Measurements from ENCODE around the gene RRN3.
"Not testable (repeated sequence)": the region's sequence is repeated elsewhere in the genome, so short reads cannot be mapped to it uniquely, and the experiment has no call there.

RRN3 gene

DNA sequence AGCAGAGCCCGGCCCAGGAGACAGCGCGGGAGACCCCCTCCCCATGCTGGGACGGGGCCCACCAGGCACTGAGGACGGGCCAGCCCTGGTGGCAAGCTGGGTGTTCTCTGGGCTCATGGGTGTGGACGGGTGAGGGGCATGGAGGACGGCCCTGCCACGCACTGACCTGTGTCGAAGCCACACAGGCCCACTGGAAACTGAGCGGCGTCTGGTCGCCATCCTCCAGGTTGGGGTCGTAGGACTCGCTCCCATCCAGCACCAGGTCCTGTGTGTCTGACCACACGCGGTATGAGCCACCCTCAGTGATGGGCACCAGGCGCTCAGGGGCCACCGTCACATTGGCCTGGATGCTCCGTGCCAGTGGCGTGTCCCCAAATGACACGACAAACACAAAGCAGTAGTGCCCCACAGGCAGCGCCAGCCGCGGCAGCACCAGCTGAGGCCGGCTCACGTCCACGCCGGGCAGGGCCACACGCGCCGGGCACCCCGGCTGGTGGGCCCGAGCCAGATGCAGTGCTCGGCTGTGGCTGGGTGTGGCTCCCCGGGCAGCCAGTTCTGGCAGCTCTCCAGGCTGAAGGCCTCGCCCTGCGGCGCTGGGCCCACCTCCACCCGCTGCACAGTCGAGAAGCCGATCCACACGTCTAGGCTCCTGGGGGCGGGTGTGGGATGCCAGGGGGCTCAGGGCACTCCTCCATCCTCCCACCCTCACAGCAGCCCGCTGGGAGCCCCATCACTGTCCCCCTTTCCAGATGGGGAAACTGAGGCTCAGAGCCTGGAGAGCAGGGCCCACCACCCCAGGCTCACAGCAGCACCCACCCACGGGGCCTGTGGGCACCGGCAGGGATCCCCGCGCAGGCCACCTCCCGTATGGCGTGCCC lies 41.6 kb upstream of the RRN3 start:
- H4K91ac ChIP-seq (ENCODE audit: low read depth, low read length, poor library complexity); H3K4ac ChIP-seq (ENCODE audit: low read length); H3K4me1 ChIP-seq (ENCODE audit: control insufficient read depth in 2 of 2, insufficient read depth in 1 of 2, low read depth in 1 of 2, low read length in 2 of 2); H3K18ac ChIP-seq (ENCODE audit: low read length); H3K9me3 ChIP-seq (replicated peaks in 1 of 2; ENCODE audit: control insufficient read depth in 2 of 2, insufficient read depth in 1 of 2, low read depth in 1 of 2, low read length in 2 of 2); H2BK5ac ChIP-seq (ENCODE audit: low read length); H3K14ac ChIP-seq (ENCODE audit: low read length); H2BK12ac ChIP-seq (ENCODE audit: low read length); H2BK15ac ChIP-seq (ENCODE audit: low read length); H3K4me3 ChIP-seq (ENCODE audit: low read length in 2 of 2); H3K23ac ChIP-seq (ENCODE audit: low read depth, low read length, poor library complexity); H3K36me3 ChIP-seq (replicated peaks in 1 of 2; ENCODE audit: control insufficient read depth in 2 of 2, insufficient read depth in 2 of 2, low read length in 2 of 2); H3K27me3 ChIP-seq (ENCODE audit: control insufficient read depth in 3 of 3, insufficient read depth in 3 of 3, low read depth in 1 of 3, low read length in 3 of 3); H2AK5ac ChIP-seq (ENCODE audit: low read depth, low read length); H2BK120ac ChIP-seq (ENCODE audit: low read depth, low read length); H3K4me2 ChIP-seq (ENCODE audit: insufficient read depth, low read length, poor library complexity, severe bottlenecking); DNase-seq (ENCODE audit: low spot score); H3K9ac ChIP-seq (ENCODE audit: low read depth, low read length, poor library complexity); H3K27ac ChIP-seq (replicated peaks; ENCODE audit: low read length); H3K79me1 ChIP-seq (ENCODE audit: low read depth, low read length); H2AFZ ChIP-seq (ENCODE audit: low read length); H4K8ac ChIP-seq (ENCODE audit: low read depth, low read length): not testable (repeated sequence)
- WGBS, 2 donors (ENCODE audit: extremely low coverage in 2 of 2, insufficient read length in 2 of 2, insufficient replicate concordance in 1 of 2): no CpG with 5 or more reads among the region's 50 CpGs

DNA sequence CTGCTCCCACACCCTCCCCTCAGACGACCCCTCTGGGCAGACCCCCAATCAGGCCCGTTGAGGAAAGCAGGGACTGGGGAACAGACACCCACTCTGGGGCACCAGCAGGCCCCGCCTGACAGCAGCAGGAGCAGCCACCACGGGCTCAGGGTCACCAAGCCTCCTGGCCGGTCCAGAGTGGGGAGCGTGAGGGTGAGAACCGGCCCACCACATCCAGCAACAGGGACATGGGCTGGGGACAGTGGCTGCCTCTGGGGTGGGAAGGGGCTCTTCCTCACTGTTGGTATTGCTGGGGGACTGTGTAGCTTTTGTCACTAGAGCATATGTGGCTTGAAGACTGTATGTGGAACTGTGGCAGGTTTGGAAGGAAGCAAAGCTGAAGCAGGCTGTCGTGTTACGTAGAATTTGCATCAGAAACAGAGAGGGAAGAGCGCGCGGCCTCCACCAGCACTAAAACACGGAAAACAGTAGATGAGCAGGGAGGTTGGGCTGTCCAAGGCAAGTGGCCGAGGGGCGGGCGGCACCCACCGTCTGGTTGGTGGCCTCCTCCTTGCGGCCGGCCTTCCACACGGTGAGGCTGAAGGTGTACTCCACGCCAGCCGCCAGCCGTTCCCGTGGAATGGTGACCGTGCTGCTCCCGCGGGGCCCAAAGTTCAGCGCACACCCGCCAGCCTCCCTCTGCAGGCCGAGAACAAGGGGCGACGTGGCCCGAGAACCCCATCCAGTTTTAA lies 40.8 kb upstream of the RRN3 start:
- not testable (repeated sequence) for H2BK120ac ChIP-seq (ENCODE audit: low read depth, low read length); H3K9me3 ChIP-seq (replicated peaks in 1 of 2; ENCODE audit: control insufficient read depth in 2 of 2, insufficient read depth in 1 of 2, low read depth in 1 of 2, low read length in 2 of 2); H3K4me3 ChIP-seq (ENCODE audit: low read length in 2 of 2); H3K79me1 ChIP-seq (ENCODE audit: low read depth, low read length); H3K4me1 ChIP-seq (ENCODE audit: control insufficient read depth in 2 of 2, insufficient read depth in 1 of 2, low read depth in 1 of 2, low read length in 2 of 2); H2BK15ac ChIP-seq (ENCODE audit: low read length); H3K36me3 ChIP-seq (replicated peaks in 1 of 2; ENCODE audit: control insufficient read depth in 2 of 2, insufficient read depth in 2 of 2, low read length in 2 of 2); H2BK12ac ChIP-seq (ENCODE audit: low read length); H3K18ac ChIP-seq (ENCODE audit: low read length); H3K14ac ChIP-seq (ENCODE audit: low read length); H4K91ac ChIP-seq (ENCODE audit: low read depth, low read length, poor library complexity); H2AFZ ChIP-seq (ENCODE audit: low read length); H3K23ac ChIP-seq (ENCODE audit: low read depth, low read length, poor library complexity); H3K27me3 ChIP-seq (ENCODE audit: control insufficient read depth in 3 of 3, insufficient read depth in 3 of 3, low read depth in 1 of 3, low read length in 3 of 3); H3K9ac ChIP-seq (ENCODE audit: low read depth, low read length, poor library complexity); H3K4me2 ChIP-seq (ENCODE audit: insufficient read depth, low read length, poor library complexity, severe bottlenecking); H2AK5ac ChIP-seq (ENCODE audit: low read depth, low read length); H3K27ac ChIP-seq (replicated peaks; ENCODE audit: low read length); H4K8ac ChIP-seq (ENCODE audit: low read depth, low read length); H3K4ac ChIP-seq (ENCODE audit: low read length); DNase-seq (ENCODE audit: low spot score); H2BK5ac ChIP-seq (ENCODE audit: low read length)
- no CpG with 5 or more reads among the region's 33 CpGs for WGBS, 2 donors (ENCODE audit: extremely low coverage in 2 of 2, insufficient read length in 2 of 2, insufficient replicate concordance in 1 of 2)

DNA sequence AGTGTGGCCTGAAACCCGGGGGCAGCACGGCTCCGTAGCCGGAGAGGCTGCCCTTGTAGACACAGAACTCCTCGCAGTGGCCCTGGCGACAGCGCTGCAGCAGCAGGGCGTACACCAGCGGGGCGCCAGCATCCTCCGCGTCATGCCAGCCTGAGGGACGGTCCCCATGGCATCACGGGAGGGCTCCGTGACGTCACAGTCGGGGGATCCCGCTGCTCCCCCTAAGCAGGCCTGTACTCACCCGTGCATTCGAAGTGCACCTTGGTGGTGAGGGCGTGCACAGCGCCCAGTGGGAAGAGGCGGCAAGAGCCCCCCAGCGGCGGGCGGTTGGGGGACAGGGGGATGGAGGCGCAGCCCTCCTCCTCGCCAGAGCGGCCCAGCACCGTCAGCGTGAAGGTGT lies 39.5 kb upstream of the RRN3 start:
- H4K8ac ChIP-seq (ENCODE audit: low read depth, low read length); H3K4ac ChIP-seq (ENCODE audit: low read length); H3K9ac ChIP-seq (ENCODE audit: low read depth, low read length, poor library complexity): not testable (repeated sequence)

DNA sequence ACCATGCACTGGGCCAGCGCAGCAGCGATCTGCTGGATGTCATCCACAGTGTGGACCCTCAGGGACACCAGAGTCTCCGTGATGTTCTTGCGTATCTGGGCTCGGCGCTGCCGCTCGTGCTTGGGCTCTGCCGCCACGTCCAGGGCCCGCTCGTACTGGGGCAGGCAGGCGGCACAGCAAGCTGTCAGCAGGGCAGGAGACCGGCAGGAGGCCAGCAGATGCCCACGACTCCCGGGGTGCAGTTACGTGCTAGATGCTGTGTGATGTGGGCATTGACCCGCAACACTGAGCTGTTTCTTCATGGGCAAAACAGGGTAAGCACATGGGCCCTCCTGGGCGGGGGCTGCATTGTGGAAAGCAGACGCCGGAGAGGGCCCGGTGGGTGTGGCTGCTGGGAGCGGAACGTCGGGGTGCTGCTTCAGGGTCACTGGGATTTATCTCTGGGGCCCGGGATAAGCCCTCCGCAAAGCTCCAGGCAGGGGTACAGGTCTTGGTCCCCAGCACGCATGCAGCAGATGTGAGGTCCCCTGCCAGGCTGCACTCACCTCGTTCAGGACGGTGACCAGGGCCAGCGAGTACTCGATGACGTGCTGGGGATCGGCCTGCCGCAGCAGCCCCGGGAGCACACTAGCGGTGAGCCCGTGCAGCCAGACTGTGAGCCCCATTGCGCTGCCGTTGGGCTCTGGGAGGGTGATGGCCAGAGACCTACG lies 38.8 kb upstream of the RRN3 start:
- H2AFZ ChIP-seq (ENCODE audit: low read length); H3K27me3 ChIP-seq (ENCODE audit: control insufficient read depth in 3 of 3, insufficient read depth in 3 of 3, low read depth in 1 of 3, low read length in 3 of 3); H3K9me3 ChIP-seq (replicated peaks in 1 of 2; ENCODE audit: control insufficient read depth in 2 of 2, insufficient read depth in 1 of 2, low read depth in 1 of 2, low read length in 2 of 2); H2BK5ac ChIP-seq (ENCODE audit: low read length); H3K79me1 ChIP-seq (ENCODE audit: low read depth, low read length); H3K4me3 ChIP-seq (ENCODE audit: low read length in 2 of 2); H3K27ac ChIP-seq (replicated peaks; ENCODE audit: low read length); H2AK5ac ChIP-seq (ENCODE audit: low read depth, low read length); H4K8ac ChIP-seq (ENCODE audit: low read depth, low read length); H3K36me3 ChIP-seq (replicated peaks in 1 of 2; ENCODE audit: control insufficient read depth in 2 of 2, insufficient read depth in 2 of 2, low read length in 2 of 2); H2BK12ac ChIP-seq (ENCODE audit: low read length); H2BK15ac ChIP-seq (ENCODE audit: low read length); H3K4ac ChIP-seq (ENCODE audit: low read length); H3K4me2 ChIP-seq (ENCODE audit: insufficient read depth, low read length, poor library complexity, severe bottlenecking); H4K91ac ChIP-seq (ENCODE audit: low read depth, low read length, poor library complexity); H3K4me1 ChIP-seq (ENCODE audit: control insufficient read depth in 2 of 2, insufficient read depth in 1 of 2, low read depth in 1 of 2, low read length in 2 of 2); H2BK120ac ChIP-seq (ENCODE audit: low read depth, low read length); DNase-seq (ENCODE audit: low spot score); H3K18ac ChIP-seq (ENCODE audit: low read length); H3K23ac ChIP-seq (ENCODE audit: low read depth, low read length, poor library complexity); H3K14ac ChIP-seq (ENCODE audit: low read length); H3K9ac ChIP-seq (ENCODE audit: low read depth, low read length, poor library complexity): not testable (repeated sequence)
- no CpG with 5 or more reads among the region's 41 CpGs for WGBS, 2 donors (ENCODE audit: extremely low coverage in 2 of 2, insufficient read length in 2 of 2, insufficient replicate concordance in 1 of 2)

More for the DNA sequence above, 39.5 kb upstream of the RRN3 start:
- no CpG with 5 or more reads among the region's 31 CpGs for WGBS, 2 donors (ENCODE audit: extremely low coverage in 2 of 2, insufficient read length in 2 of 2, insufficient replicate concordance in 1 of 2)
- H3K4me2 ChIP-seq (ENCODE audit: insufficient read depth, low read length, poor library complexity, severe bottlenecking); DNase-seq (ENCODE audit: low spot score); H3K14ac ChIP-seq (ENCODE audit: low read length); H2BK120ac ChIP-seq (ENCODE audit: low read depth, low read length); H2BK5ac ChIP-seq (ENCODE audit: low read length); H3K18ac ChIP-seq (ENCODE audit: low read length); H2BK15ac ChIP-seq (ENCODE audit: low read length); H3K79me1 ChIP-seq (ENCODE audit: low read depth, low read length); H2AK5ac ChIP-seq (ENCODE audit: low read depth, low read length); H3K4me1 ChIP-seq (ENCODE audit: control insufficient read depth in 2 of 2, insufficient read depth in 1 of 2, low read depth in 1 of 2, low read length in 2 of 2); H2BK12ac ChIP-seq (ENCODE audit: low read length); H3K27me3 ChIP-seq (ENCODE audit: control insufficient read depth in 3 of 3, insufficient read depth in 3 of 3, low read depth in 1 of 3, low read length in 3 of 3); H2AFZ ChIP-seq (ENCODE audit: low read length); H3K23ac ChIP-seq (ENCODE audit: low read depth, low read length, poor library complexity); H4K91ac ChIP-seq (ENCODE audit: low read depth, low read length, poor library complexity); H3K4me3 ChIP-seq (ENCODE audit: low read length in 2 of 2); H3K36me3 ChIP-seq (replicated peaks in 1 of 2; ENCODE audit: control insufficient read depth in 2 of 2, insufficient read depth in 2 of 2, low read length in 2 of 2); H3K27ac ChIP-seq (replicated peaks; ENCODE audit: low read length); H3K9me3 ChIP-seq (replicated peaks in 1 of 2; ENCODE audit: control insufficient read depth in 2 of 2, insufficient read depth in 1 of 2, low read depth in 1 of 2, low read length in 2 of 2): not testable (repeated sequence)

Data from neuronal stem cell (in vitro differentiated cells).